Measurements from ENCODE around the gene CAPN9. TPM values are rescaled to one million over a fixed set of nuclear protein-coding genes. Genes with fewer than 3 reads are reported as not detected.

CAPN9 gene
- polyA plus RNA-seq, 3 donors: 0.13 to 1.9 (median 0.45) TPM

DNA sequence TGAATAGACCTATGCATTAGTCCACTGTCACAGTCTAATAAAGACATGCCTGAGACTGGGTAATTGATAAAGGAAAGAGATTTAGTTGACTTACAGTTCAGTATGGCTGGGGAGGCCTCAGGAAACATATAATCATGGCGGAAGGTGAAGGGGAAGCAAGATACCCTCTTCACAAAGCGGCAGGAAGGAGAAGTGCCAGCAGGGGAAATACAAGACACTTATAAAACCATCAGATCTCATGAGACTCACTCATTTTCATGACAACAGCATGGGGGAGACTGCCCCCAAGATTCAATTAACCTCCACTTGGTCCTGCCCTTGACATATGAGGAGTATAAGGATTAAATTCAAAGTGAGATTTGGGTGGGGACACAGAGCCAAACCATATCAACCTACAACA is 59.4 kb downstream of the CAPN9 start:
- 47 to 95% (median 64%) methylated on average over 2 of the region's 2 CpGs for WGBS, 3 donors
- no peak overlapping the region for H3K27ac ChIP-seq (ENCODE audit: low read depth, low read length)

- WGBS, 3 donors: 72 to 94% (median 85%) methylated on average over 5 of the region's 5 CpGs
- H3K27ac ChIP-seq (ENCODE audit: low read depth, low read length): no peak overlapping the region
Observed at GRCh38 chr1:230807029-230807428, 59.8 kb downstream of the CAPN9 start.

GRCh38 chr1:230807561-230808280 is 60.5 kb downstream of the CAPN9 start:
- no peak overlapping the region for H3K27ac ChIP-seq (ENCODE audit: low read depth, low read length)
- WGBS, 3 donors: 67 to 74% (median 73%) methylated on average over 3 of the region's 3 CpGs

GRCh38 chr1:230808281-230808872 is 61.2 kb downstream of the CAPN9 start:
- WGBS, 3 donors: 58 to 67% (median 63%) methylated on average over 4 of the region's 4 CpGs
- H3K27ac ChIP-seq (ENCODE audit: low read depth, low read length): no peak overlapping the region

DNA sequence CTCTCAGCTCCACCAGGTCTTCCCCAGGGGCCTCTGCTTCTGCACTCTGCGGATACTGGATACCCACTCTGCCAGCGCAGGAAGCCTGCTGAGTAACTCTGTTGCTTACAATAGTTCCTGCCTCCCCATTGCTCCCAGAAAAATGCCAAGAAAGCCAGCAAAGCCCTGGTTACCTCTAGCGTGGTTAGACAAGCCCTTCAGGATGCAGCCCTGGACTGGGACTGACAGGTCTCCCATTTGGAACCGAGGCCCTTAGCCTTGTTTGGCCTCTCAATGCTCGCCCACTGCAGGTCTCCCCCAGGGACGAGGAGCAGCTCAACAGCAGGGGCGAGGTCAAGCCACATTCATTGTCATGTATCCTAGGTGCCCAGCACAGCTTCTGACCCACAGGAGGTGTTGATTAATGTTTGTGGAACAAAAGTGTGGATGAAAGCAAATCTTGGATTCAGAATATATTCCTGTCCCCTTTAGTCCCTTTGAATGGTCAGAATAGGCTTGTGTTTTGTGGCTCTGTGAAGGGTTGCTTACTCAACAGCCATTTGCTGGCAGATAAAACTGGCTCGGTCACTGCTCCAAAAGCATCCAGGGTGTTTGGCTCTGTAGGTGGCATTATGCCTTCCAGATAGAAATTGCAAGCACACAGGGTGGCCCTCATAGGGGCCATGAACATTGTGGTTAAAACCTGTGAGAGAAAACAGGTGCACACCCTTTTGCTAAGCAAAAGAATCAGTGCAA is 62.2 kb downstream of the CAPN9 start:
- H3K27ac ChIP-seq (ENCODE audit: low read depth, low read length): no peak overlapping the region
- WGBS, 3 donors: 84 to 87% (median 86%) methylated on average over 8 of the region's 8 CpGs

GRCh38 chr1:230812568-230812967 is 65.4 kb downstream of the CAPN9 start:
- 87 to 96% (median 95%) methylated on average over 2 of the region's 2 CpGs for WGBS, 3 donors

DNA sequence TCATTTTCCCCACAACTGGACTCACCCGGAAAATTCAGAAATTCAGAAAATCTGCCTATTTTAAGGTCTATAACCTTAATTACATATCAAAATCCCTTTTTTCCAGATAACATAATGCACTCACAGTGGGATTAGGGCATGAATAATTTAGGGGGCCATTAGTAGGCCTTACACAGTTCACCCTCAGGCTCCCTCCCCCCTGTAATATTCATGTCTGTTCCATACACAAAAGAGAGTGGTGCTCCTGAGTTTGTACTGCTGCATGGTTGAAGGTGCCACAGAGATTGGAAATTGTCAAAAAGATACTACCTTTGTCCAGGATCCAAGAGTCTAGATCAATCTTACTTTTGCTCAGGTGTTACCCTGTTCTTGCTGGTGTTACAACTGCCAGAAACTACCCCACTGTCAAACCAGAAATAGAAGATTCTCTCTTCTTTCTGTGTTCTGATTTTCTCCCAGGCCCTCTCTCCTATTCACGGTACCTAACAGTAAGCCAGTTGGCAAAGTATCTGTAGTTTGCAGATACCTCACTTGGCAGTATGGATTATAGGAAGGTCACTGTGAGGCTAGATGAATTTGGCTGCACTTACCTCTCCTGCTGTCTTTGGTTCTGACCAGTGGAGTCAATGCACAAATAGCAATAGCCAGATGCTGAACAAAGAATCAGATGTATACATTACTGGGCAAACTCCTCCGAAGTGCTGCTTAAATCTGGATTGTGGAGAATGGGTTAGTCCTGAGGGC is 67.9 kb downstream of the CAPN9 start:
- 61 to 73% (median 65%) methylated on average over 3 of the region's 3 CpGs for WGBS, 3 donors

More at GRCh38 chr1:230812568-230812967, 65.4 kb downstream of the CAPN9 start:
- H3K27ac ChIP-seq (ENCODE audit: low read depth, low read length): no peak overlapping the region

DNA sequence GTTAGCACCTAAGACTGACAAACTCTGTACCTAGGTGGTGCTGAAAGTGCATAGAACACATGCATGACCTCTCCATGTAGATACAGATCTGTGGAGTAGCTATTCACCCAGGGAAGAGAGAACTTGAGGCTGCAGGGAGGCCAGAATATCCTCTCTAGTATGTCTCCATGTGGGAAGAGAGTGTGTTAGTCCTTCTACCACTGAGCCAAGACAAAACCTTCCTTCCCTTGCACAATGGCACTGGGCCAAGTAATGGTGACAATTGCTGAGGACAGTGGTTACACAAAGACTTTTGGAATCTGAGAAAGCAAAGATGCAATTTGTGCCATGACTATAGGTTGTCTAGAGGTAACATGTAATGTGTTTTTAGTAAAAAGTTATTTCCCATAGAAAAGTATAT is 68.8 kb downstream of the CAPN9 start:
- no peak overlapping the region for H3K27ac ChIP-seq (ENCODE audit: low read depth, low read length)

More for the DNA sequence above, 67.9 kb downstream of the CAPN9 start:
- no peak overlapping the region for H3K27ac ChIP-seq (ENCODE audit: low read depth, low read length)

- WGBS, 3 donors: 64 to 81% (median 77%) methylated on average over 1 of the region's 1 CpG
- no peak overlapping the region for H3K27ac ChIP-seq (ENCODE audit: low read depth, low read length)
Observed at GRCh38 chr1:230818367-230818766, 71.2 kb downstream of the CAPN9 start.

- WGBS, 3 donors: 92 to 95% (median 93%) methylated on average over 6 of the region's 6 CpGs
- no peak overlapping the region for H3K27ac ChIP-seq (ENCODE audit: low read depth, low read length)
Observed at GRCh38 chr1:230818901-230819300, 71.7 kb downstream of the CAPN9 start.

DNA sequence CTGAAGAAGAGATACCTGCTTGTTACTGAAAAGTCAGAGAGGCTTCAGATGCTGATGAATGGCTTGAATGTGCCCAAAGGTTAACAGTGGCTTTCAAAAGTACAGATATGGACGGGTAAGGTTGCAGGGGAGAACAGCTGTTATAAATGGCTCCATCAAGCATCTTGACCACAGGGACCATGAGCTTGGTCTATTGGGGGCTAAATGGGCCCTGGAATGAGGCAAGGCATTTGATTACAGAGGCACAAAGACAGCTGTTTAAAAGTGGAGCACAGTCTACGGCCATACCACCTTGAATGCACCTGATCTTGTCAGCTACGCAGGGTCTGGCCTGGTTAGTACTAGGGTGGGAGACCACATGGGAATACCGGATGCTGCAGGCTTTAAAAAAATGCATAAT is 72.8 kb downstream of the CAPN9 start:
- WGBS, 3 donors: 93 to 95% (median 95%) methylated on average over 4 of the region's 4 CpGs

GRCh38 chr1:230820568-230820967 is 73.4 kb downstream of the CAPN9 start:
- H3K27ac ChIP-seq (ENCODE audit: low read depth, low read length): no peak overlapping the region
- WGBS, 3 donors: 89 to 96% (median 93%) methylated on average over 4 of the region's 4 CpGs

More for the DNA sequence above, 72.8 kb downstream of the CAPN9 start:
- H3K27ac ChIP-seq (ENCODE audit: low read depth, low read length): no peak overlapping the region

DNA sequence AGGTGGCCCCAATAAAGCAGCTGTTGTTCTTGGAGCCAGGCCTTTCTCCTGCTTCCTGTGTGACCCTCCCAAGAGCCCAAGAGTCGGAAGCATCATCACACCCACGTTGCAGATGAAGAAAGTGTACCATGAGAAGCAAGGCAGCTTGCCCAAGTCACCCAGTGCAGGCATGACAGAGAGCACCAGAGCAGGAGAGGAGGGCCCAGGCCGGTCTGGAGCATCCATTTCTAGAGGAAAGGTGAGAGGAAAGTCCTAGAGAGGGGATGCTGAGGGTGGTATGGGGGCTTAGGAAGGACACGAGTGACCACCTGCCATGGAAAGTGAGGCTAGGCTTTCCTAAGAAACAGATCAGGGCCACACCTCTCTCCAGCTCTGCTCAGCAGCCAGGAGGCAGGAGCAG is 74.2 kb downstream of the CAPN9 start:
- WGBS, 3 donors: 66 to 80% (median 74%) methylated on average over 4 of the region's 4 CpGs
- H3K27ac ChIP-seq (ENCODE audit: low read depth, low read length): no peak overlapping the region

GRCh38 chr1:230822092-230822581 is 74.9 kb downstream of the CAPN9 start:
- no peak overlapping the region for H3K27ac ChIP-seq (ENCODE audit: low read depth, low read length)
- WGBS, 3 donors: 41 to 72% (median 56%) methylated on average over 13 of the region's 13 CpGs

DNA sequence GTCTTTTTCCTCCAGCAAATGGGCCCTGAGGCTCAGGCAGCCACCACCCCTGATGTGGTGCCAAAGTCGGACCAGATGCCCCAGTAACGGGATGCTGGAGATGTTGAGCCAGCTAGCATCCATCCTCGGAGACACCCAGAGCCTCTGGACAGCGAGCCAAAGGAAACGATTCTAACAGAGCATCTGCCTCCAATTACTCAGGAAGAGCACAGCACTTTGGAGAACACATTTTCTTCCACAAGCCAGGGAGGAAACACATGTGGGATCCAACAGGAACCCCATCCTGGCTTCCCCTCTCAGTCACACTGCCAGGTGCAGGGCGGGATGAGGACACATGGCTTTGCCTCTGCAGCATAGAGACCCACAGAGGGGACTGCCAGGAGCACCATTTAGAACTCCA is 76.2 kb downstream of the CAPN9 start:
- no peak overlapping the region for H3K27ac ChIP-seq (ENCODE audit: low read depth, low read length)
- WGBS, 3 donors: 34 to 62% (median 52%) methylated on average over 6 of the region's 6 CpGs

DNA sequence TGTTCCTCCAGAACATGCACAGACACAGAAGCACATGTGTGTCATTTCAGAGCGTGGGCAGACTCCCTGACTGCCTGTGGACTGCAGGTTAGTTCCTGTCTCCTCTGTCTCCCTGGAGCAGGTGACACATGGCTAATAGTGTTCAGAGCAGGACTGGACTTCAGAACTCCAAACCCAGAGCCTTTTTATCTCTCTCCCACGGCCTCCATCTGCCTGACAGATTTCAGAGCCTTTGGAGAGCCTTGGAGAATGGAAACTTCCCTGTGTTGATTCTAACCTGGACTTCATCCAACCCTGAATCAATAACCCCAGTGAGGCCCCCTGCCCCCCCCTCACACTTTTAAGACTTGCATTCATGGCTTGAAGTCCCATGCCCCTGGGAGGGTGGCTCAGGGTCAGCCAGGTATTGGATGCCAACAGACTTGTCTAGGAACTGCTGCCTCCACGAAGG is 76.8 kb downstream of the CAPN9 start:
- no peak overlapping the region for H3K27ac ChIP-seq (ENCODE audit: low read depth, low read length)
- 29 to 67% (median 54%) methylated on average over 3 of the region's 3 CpGs for WGBS, 3 donors

GRCh38 chr1:230824551-230824918 is 77.3 kb downstream of the CAPN9 start:
- 63 to 90% (median 84%) methylated on average over 4 of the region's 4 CpGs for WGBS, 3 donors
- no peak overlapping the region for H3K27ac ChIP-seq (ENCODE audit: low read depth, low read length)

DNA sequence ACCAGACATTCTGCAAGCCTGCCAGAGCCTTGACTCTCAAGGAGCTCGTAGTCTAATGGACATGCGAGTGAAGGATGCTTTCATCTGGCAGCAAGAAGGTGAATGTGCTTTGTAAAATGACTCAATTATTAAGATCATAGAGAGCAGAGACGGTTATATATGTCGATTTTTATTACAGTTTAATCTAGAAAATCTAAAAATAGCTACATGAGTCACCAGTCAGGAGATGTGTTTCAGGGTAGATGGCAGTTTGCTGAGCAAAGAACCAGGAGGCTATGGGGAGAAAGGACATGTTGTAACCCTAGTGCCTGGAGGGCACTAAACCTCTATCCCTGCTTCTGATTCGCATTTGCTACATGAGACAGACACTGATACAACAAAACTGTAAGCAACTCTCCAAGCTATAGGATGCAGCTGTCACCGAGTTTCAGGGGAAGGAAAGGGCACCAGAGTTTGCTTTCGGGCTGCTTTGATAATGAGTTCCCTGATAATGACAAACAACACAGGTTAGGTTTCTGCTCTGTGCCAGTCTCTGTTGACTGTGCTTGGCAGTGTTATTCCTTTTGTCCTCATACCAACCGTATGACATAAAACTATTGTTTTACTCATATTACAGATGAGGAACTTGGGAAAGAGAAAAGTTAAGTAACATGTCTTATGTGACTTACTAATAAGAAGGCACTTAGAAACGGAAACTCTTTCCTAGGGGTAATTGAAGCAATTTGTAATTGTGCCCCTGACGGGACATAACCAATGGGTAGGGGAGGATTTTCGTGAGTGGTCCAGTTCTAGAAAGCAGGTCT is 77.9 kb downstream of the CAPN9 start:
- no peak overlapping the region for H3K27ac ChIP-seq (ENCODE audit: low read depth, low read length)
- WGBS, 3 donors: 23 to 49% (median 47%) methylated on average over 11 of the region's 11 CpGs
